Stimulated activated naive CD8-positive, alpha-beta T cell treated with anti-CD3 and anti-CD28 coated beads, Interleukin-15, amount 100 ng/mL, for 72 hours (primary cell): ENCODE measurements around the gene ELMOD1.
"Not testable (repeated sequence)": the region's sequence is repeated elsewhere in the genome, so short reads cannot be mapped to it uniquely, and the experiment has no call there.

Source experiments
- ATAC-seq: fragments of 150-1000 bp; cut with Tn5 transposase; 2 replicates; pipeline ENCODE4 v1.10.0; 2021; ENCODE audit warnings: mild to moderate bottlenecking, moderate library complexity
- DNase-seq, 2 donors: peaks; one replicate each; pipeline ENCODE4 v3.0.0; 2021 to 2022
- H3K27ac Mint-ChIP-seq, 2 donors: one replicate each; pipeline ENCODE4 v1.8.0; 2022; ENCODE audit warnings: mild to moderate bottlenecking in 2 of 2, mixed read lengths in 2 of 2, moderate library complexity in 2 of 2
- H3K27me3 Mint-ChIP-seq: one replicate; pipeline ENCODE4 v1.8.0; 2022; ENCODE audit warnings: mixed read lengths
- H3K4me1 Mint-ChIP-seq: one replicate; pipeline ENCODE4 v1.8.0; 2022; ENCODE audit warnings: mild to moderate bottlenecking, mixed read lengths
- H3K4me3 Mint-ChIP-seq, 2 donors: one replicate each; pipeline ENCODE4 v1.8.0; 2022; ENCODE audit warnings: mild to moderate bottlenecking in 2 of 2, mixed read lengths in 2 of 2, moderate library complexity in 1 of 2
- H3K9me3 Mint-ChIP-seq, 2 donors: one replicate each; pipeline ENCODE4 v1.8.0; 2022; ENCODE audit warnings: mixed read lengths in 2 of 2

Gene ELMOD1

GRCh38 chr11:107570015-107570414 is 20.9 kb upstream of the ELMOD1 start:
- Mint-ChIP-seq H3K9me3 (no peaks in the 10 kb centered on the region), H3K4me3 (no peak overlapping the region), H3K4me1 (peaks cover 21% of the 10 kb centered on the region), H3K27ac (no peak overlapping the region), H3K27me3 (no peaks in the 10 kb centered on the region)
- ATAC-seq, result no peak
- DNase-seq, result no peak

DNA sequence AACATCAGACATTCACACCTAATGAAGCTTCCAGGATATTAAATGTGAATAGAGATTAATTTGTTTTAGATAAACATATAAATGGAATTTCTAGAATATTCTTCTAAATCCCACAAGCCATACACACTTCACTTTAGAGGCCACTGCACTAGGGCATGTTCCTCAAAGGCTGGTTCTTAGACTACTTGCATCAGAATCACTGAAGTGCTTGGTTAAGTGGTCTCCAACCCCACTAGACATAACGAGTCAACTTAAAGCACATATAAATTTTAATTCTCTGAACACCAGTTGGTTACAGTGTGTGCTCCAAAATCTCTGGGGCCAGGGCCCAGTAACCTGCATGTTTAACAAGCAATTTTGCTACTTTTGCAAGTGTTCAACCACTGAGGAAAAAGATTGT is 17.5 kb upstream of the ELMOD1 start:
- no peak overlapping the region for H3K27ac Mint-ChIP-seq

DNA sequence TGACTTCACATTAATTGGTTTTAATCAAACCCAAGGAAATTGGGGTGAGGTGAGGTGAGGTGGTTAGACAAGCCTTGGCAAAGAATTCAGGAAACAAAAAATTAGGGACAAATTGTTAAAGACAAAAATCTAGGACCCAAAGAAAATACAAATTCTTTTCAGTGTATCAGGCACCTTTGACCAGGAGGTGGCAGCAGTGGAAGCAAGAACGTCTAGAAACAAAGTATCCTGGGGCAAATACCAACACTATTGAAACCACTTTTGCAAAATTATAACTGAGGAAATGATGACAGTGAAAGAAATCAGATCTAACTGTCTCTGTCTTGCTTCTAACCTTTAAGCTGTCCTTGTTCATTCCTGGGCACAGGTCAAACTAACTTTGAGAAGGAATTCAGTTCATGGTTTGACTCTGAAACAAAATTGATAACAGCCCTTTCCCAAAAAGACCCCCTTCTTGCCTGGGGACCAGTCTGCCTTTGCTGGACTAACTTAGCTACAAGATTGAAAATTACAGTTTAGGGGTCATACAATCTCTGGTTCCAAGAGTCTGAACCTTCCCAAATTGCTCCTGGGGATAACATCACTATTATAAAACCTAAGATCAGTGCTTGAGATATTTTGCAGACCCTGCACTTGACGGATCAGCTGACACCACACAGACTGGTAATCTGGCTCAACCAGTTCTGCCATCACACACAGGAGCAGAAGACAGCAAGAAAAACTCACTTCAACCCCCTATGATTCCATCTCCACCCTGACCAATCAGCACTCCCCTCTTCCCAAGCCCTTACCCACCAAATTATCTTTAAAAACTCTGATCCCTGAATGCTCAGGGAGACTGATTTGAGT is 14.2 kb upstream of the ELMOD1 start:
- DNase-seq (peak; percentile 27 to 58), ATAC-seq (peak; percentile 80)
- H3K4me3 Mint-ChIP-seq, H3K9me3 Mint-ChIP-seq, H3K27me3 Mint-ChIP-seq, H3K4me1 Mint-ChIP-seq: not testable (repeated sequence)
- peak overlapping the region; percentile 86 to 91 for H3K27ac Mint-ChIP-seq

More for the DNA sequence above, 17.5 kb upstream of the ELMOD1 start:
- Mint-ChIP-seq H3K9me3 (no peaks in the 10 kb centered on the region), H3K4me3 (no peak overlapping the region), H3K27me3 (no peaks in the 10 kb centered on the region), H3K4me1 (peaks cover 9% of the 10 kb centered on the region)
- DNase-seq (no peak), ATAC-seq (no peak)

- ATAC-seq (no peak), DNase-seq (no peak)
- Mint-ChIP-seq H3K27me3 (peaks cover 8% of the 10 kb centered on the region), H3K27ac (peak overlapping the region; percentile 86 to 91), H3K4me1 (peaks cover 9% of the 10 kb centered on the region), H3K4me3 (no peak overlapping the region), H3K9me3 (peaks cover 0 to 6% of the 10 kb centered on the region in 2 donors)
These were observed 13.6 kb upstream of the ELMOD1 start for GRCh38 chr11:107577346-107577711.

- not testable (repeated sequence) for H3K27ac Mint-ChIP-seq, ATAC-seq, H3K4me1 Mint-ChIP-seq, H3K9me3 Mint-ChIP-seq, H3K4me3 Mint-ChIP-seq, DNase-seq
- H3K27me3 Mint-ChIP-seq, result peaks cover 16% of the 10 kb centered on the region
These were observed 11.8 kb upstream of the ELMOD1 start for GRCh38 chr11:107579169-107579568.

DNA sequence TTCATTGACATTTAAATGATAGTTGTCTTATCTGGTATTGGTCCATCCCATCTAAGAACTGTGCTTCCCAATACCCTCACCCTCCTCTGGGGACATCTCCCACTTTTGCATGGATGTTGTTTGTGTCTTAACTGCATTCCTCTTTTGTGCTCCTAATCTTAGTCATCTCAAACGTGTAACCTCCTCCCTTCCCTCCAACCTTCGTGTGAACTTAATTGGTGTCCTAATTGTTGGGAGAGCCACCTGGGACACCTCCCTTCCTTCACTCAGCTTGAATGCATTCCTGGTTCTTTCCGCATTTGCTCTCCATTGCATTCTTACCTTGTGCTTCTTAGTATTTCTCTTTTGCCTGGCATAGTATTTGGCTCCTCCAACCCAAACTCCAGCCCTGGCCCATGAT is 9.8 kb upstream of the ELMOD1 start:
- Mint-ChIP-seq H3K4me1 (peaks cover 9% of the 10 kb centered on the region), H3K27ac (no peak overlapping the region), H3K9me3 (peaks cover 0 to 6% of the 10 kb centered on the region in 2 donors), H3K27me3 (peaks cover 21% of the 10 kb centered on the region), H3K4me3 (no peak overlapping the region)
- DNase-seq (no peak), ATAC-seq (no peak)

- no peaks in the 10 kb centered on the region for H3K4me1 Mint-ChIP-seq
- peaks cover 47% of the 10 kb centered on the region for H3K27me3 Mint-ChIP-seq
- peak; percentile 61 for ATAC-seq
These were observed 7.2 kb upstream of the ELMOD1 start for GRCh38 chr11:107583629-107584195.

GRCh38 chr11:107587306-107587979 is 3.5 kb upstream of the ELMOD1 start:
- Mint-ChIP-seq H3K4me3 (no peak overlapping the region), H3K27me3 (peaks cover 77% of the 10 kb centered on the region), H3K9me3 (peaks cover 0 to 5% of the 10 kb centered on the region in 2 donors), H3K27ac (no peak overlapping the region), H3K4me1 (peaks cover 27% of the 10 kb centered on the region)
- no peak for DNase-seq
- ATAC-seq, result no peak

More at GRCh38 chr11:107583629-107584195, 7.2 kb upstream of the ELMOD1 start:
- no peak for DNase-seq
- Mint-ChIP-seq H3K9me3 (peaks cover 5 to 6% of the 10 kb centered on the region in 2 donors), H3K27ac (no peak overlapping the region), H3K4me3 (no peak overlapping the region)

DNA sequence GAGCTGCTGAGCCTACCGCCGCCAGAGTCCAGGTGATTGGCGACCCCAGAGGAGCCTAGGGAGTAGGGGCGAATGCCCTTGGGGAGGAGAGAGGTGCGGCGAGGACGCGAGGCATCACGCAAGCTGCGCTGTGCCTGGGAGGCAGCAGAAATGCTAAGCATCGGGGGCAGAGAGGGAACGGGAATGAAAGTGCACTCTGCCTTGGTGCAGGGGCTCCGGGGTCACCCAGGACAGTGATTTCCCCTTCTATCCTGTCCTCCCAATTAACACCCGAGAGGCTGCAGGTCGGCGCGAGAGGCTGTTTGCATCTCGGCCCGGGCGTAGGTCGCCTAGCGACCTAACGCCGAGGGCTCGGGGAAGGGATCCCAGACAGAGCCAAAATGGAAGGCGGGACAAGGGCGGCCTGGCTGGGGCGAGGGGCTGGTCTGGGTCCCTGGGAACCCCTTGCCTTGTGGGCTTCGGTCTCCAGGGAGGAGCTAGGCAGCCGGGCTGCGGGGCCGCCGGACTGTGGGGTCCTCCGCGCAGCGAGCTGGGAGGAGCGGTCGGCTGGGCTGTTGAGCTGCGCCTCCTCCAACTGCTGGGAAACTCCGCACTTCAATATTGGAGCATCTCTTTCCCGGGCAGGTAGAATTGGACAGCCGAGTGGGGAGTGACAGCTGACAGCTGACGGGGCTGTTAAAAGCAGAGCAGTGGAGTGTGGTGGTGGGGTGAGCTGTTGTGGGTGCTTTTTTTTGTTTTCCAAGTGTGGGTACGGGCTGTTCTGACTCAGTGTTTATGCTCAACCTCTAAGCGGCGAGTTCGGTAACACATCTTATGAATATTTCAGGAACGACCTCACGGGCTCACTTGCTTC is 657 bp downstream of the ELMOD1 start:
- Mint-ChIP-seq H3K27me3 (peaks cover 83% of the 10 kb centered on the region), H3K4me1 (peaks cover 31% of the 10 kb centered on the region), H3K4me3 (peak overlapping the region; percentile 94), H3K27ac (peak overlapping the region; percentile 42 to 84), H3K9me3 (peaks cover 0 to 5% of the 10 kb centered on the region in 2 donors)
- peak; percentile 32 to 65 for DNase-seq
- peak; percentile 92 for ATAC-seq

DNA sequence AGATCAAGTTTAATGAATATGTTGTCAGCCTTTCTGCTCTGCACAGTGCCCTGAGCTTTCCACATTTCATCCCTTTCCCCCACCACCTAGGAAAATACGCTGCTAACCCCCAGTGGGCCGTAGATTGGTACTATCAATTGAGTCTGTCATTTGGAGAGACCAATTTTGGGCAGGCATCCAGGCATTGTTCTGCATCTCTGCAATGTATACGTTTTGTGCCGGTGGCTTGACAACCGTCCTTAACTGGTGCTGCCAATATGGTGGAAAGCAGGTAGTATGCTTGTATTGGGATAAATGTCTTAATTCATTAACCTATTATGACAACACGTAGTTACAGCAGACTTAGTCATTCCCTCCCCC is 1.3 kb downstream of the ELMOD1 start:
- ATAC-seq (peak; percentile 36), DNase-seq (peak in 1 of 2 donors; percentile 15)
- peak overlapping the region in 1 of 2 donors; percentile 10 for H3K27ac Mint-ChIP-seq

GRCh38 chr11:107592813-107593212 is 1.9 kb downstream of the ELMOD1 start:
- H3K27me3 Mint-ChIP-seq, result peaks cover 83% of the 10 kb centered on the region
- H3K4me3 Mint-ChIP-seq, result peak overlapping the region; percentile 94
- peaks cover 0 to 5% of the 10 kb centered on the region in 2 donors for H3K9me3 Mint-ChIP-seq
- ATAC-seq (no peak), DNase-seq (no peak)
- peaks cover 31% of the 10 kb centered on the region for H3K4me1 Mint-ChIP-seq
- H3K27ac Mint-ChIP-seq, result no peak overlapping the region

More for the DNA sequence above, 1.3 kb downstream of the ELMOD1 start:
- H3K4me1 Mint-ChIP-seq, result peaks cover 31% of the 10 kb centered on the region
- peaks cover 83% of the 10 kb centered on the region for H3K27me3 Mint-ChIP-seq
- H3K4me3 Mint-ChIP-seq, result peak overlapping the region; percentile 94
- peaks cover 0 to 5% of the 10 kb centered on the region in 2 donors for H3K9me3 Mint-ChIP-seq

- ATAC-seq, result no peak
- H3K27ac Mint-ChIP-seq, result no peak overlapping the region
- H3K9me3 Mint-ChIP-seq, result no peaks in the 10 kb centered on the region
- no peak for DNase-seq
- peaks cover 83% of the 10 kb centered on the region for H3K27me3 Mint-ChIP-seq
- H3K4me3 Mint-ChIP-seq, result no peak overlapping the region
- peaks cover 31% of the 10 kb centered on the region for H3K4me1 Mint-ChIP-seq
These were observed 3.0 kb downstream of the ELMOD1 start for GRCh38 chr11:107593951-107594350.

GRCh38 chr11:107594736-107595135 is 3.8 kb downstream of the ELMOD1 start:
- Mint-ChIP-seq H3K9me3 (no peaks in the 10 kb centered on the region), H3K4me1 (peaks cover 30% of the 10 kb centered on the region), H3K27me3 (peaks cover 79% of the 10 kb centered on the region), H3K27ac (no peak overlapping the region), H3K4me3 (no peak overlapping the region)
- ATAC-seq, result no peak
- no peak for DNase-seq

- Mint-ChIP-seq H3K27ac (no peak overlapping the region), H3K4me3 (no peak overlapping the region), H3K27me3 (peaks cover 74% of the 10 kb centered on the region), H3K9me3 (no peaks in the 10 kb centered on the region), H3K4me1 (no peaks in the 10 kb centered on the region)
- ATAC-seq (peak; percentile 89), DNase-seq (no peak)
These were observed 7.5 kb downstream of the ELMOD1 start for GRCh38 chr11:107598225-107599139.
